Measurements from ENCODE around the gene SEC11C. TPM values are rescaled to one million over a fixed set of nuclear protein-coding genes. Genes with fewer than 3 reads are reported as not detected.
A peak's percentile ranks its signal among the peaks of the same experiment; 100 is the strongest.

The SEC11C gene
- total RNA-seq, 1 donor: 24.6 TPM

DNA sequence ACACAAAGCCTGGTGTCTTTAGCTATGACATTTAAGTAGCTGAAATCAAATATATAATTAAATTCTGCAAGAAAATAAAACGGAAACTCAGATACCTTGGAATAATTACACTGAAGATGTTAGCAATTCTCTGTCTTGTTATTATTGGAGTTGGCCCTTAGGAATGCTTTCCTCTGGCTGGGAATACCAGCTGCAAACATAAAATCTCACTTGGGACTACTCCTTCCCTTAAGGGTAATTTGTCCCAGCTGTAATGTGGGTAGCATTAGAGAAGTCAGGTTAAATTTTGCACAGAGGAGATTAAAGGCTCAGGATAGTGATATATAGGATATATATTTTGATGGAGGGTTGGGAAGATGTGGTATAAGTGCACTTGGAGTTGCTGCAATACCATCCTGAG lies 43.0 kb downstream of the SEC11C start:
- no peak for DNase-seq (ENCODE audit: low read depth)
- TF ChIP-seq, protein P1, sequence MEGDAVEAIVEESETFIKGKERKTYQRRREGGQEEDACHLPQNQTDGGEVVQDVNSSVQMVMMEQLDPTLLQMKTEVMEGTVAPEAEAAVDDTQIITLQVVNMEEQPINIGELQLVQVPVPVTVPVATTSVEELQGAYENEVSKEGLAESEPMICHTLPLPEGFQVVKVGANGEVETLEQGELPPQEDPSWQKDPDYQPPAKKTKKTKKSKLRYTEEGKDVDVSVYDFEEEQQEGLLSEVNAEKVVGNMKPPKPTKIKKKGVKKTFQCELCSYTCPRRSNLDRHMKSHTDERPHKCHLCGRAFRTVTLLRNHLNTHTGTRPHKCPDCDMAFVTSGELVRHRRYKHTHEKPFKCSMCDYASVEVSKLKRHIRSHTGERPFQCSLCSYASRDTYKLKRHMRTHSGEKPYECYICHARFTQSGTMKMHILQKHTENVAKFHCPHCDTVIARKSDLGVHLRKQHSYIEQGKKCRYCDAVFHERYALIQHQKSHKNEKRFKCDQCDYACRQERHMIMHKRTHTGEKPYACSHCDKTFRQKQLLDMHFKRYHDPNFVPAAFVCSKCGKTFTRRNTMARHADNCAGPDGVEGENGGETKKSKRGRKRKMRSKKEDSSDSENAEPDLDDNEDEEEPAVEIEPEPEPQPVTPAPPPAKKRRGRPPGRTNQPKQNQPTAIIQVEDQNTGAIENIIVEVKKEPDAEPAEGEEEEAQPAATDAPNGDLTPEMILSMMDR (IDR thresholded peaks at IDR 0.05; ENCODE audit: insufficient read depth, low read depth, low read length): no peak
- no peak overlapping the region for H3K4me3 ChIP-seq (ENCODE audit: low read depth, low read length)

DNA sequence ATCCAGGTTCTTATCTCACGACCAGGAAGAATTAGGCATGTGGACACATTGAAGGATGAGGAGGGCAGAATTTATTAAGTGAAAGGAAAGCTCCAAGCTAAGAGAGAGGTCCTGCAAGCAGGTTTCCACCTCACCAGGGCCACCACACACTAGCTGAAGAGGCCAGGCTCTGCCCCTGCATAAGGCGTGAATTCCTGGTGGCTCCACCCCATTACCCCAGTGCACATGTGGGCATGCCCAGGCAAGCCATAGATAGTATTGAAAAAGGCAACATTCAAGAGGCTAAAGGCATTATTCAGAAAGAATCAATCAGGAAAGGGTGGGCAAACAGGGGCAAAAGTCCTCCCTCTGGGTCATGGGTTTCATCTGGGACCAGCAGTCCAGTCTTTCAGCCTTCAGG lies 49.3 kb downstream of the SEC11C start:
- H3K4me3 ChIP-seq (ENCODE audit: low read depth, low read length): no peak overlapping the region
- TF ChIP-seq, protein P1 (IDR thresholded peaks at IDR 0.05; ENCODE audit: insufficient read depth, low read depth, low read length): no peak
- no peak for DNase-seq (ENCODE audit: low read depth)

DNA sequence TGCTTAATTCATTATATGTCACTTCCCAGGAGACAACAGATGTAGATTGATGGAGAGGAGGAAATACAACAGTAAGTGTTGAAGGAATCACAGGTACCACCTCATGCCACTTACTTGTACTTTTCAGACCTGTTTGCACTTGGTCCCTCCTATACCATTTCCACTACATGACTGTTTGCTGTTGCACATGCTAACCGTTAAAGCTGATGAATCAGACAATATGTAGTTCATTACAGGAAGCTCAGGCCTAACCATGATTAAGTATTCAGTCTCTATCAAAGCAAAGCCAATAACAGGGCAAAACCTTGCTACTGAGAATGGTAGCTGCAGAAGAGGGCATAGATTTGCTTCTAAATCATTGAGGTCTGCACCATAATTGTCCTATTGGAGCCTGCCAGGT lies 50.1 kb downstream of the SEC11C start:
- DNase-seq (ENCODE audit: low read depth): no peak

DNA sequence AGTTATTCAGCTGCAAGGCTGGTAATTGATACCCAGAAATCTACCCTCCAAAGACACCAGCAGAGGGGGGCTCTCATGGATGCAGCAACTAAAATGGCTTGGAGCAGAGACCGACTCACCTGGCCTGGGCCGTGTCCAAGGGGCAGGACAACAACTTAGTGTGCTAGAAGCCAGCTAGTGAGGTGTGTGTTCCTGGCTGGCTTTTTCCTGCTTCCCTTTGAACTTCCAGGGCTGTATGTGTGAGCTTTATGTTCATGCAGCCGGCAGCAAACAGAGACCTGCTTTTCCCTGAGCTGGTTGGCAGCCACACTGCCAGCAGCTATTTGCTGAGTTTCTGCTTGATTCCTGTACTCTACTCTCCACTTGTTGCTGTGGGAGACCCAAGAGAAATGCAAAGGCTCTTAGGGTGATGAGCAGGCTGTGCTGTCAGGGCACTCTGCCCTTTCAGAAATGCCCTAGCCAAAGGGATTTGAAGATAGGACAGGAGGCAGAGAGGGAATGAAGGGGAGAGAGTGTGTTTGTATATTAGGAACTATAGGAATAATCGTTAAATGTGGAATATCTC lies 56.6 kb downstream of the SEC11C start:
- TF ChIP-seq, protein P1 (IDR thresholded peaks at IDR 0.05; ENCODE audit: insufficient read depth, low read depth, low read length): no peak
- H3K4me3 ChIP-seq (ENCODE audit: low read depth, low read length): no peak overlapping the region
- DNase-seq (ENCODE audit: low read depth): no peak

More for the DNA sequence above, 50.1 kb downstream of the SEC11C start:
- TF ChIP-seq, protein P1 (IDR thresholded peaks at IDR 0.05; ENCODE audit: insufficient read depth, low read depth, low read length): no peak
- H3K4me3 ChIP-seq (ENCODE audit: low read depth, low read length): no peak overlapping the region

DNA sequence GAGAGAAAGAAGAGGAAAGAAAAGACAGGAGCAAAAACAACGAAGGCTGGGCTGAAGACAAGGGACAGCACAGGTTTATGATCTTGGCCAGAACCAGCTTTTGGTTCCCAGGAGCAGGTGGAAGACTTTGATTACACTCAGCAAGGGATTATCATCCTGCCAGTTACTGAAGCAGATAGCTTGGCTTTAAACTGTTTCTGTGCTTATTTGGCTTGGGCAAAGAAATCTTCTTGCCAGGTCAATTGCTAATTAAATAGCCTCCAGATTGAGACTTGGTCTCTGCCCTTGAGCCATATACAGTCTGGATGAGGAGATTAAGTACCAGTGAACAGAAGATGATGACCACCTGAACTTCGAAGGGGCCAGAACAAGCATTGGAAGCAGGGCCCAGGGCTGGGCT lies 58.0 kb downstream of the SEC11C start:
- TF ChIP-seq, protein P1 (IDR thresholded peaks at IDR 0.05; ENCODE audit: insufficient read depth, low read depth, low read length): no peak
- DNase-seq (ENCODE audit: low read depth): no peak
- no peak overlapping the region for H3K4me3 ChIP-seq (ENCODE audit: low read depth, low read length)

DNA sequence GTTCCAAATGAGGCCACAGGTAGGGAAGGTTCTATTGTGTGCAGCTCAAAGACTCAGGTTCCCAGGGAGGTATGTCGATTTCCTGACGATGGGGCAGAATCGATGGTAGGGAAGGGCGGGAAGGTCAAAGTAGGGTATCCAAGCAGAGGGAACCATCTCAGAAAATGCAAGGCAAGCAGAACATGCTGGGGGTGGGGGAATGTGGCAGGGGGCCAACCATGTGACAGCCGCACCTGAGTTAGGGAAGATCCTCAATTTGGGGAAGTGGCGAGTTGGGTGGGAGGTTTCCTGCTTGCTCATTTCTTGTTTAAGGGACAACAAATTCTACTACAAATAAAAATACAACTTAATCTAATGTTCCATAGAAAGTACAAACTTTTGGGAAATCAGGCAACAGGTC lies 58.5 kb downstream of the SEC11C start:
- TF ChIP-seq, protein P1 (IDR thresholded peaks at IDR 0.05; ENCODE audit: insufficient read depth, low read depth, low read length): no peak
- no peak for DNase-seq (ENCODE audit: low read depth)
- H3K4me3 ChIP-seq (ENCODE audit: low read depth, low read length): no peak overlapping the region

DNA sequence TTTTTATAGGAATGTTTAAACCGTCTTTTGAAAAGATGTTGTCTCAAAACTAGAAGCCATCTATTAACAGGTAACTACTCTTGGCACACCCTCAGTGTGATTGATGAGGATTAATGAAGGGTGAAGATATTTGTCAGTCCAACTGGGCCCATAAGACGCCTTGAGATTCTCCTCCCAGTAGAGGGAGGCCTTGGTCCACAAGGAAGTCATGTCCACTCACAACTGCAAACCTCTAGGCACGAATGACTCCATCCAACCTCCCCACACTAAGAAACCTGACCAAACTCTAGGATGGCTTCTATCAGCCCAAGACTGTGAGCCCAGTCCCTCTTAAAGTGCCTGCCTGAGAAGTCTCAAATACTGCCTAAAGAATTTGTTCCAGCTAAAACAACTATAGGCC lies 61.1 kb downstream of the SEC11C start:
- H3K4me3 ChIP-seq (ENCODE audit: low read depth, low read length): no peak overlapping the region
- TF ChIP-seq, protein P1 (IDR thresholded peaks at IDR 0.05; ENCODE audit: insufficient read depth, low read depth, low read length): no peak
- peak; percentile 4 for DNase-seq (ENCODE audit: low read depth)

Data from fibroblast of villous mesenchyme (primary cell).